Mesothelial cell of epicardium (in vitro differentiated cells): ENCODE measurements around the gene CENPP. TPM values are rescaled to one million over a fixed set of nuclear protein-coding genes. Genes with fewer than 3 reads are reported as not detected.

Source experiments
- DNase-seq, 2 experiments: peaks; one replicate each; pipeline ENCODE4 v3.0.0; 2021; ENCODE audit warnings: low spot score in 2 of 2; ENCODE audit not compliant: unreplicated experiment in 2 of 2
- H3K27ac Mint-ChIP-seq: 2 replicates; pipeline ENCODE4 v1.8.0; 2021; ENCODE audit warnings: mixed read lengths
- H3K27me3 Mint-ChIP-seq: 2 replicates; pipeline ENCODE4 v1.8.0; 2021; ENCODE audit warnings: low read depth, mixed read lengths
- H3K36me3 Mint-ChIP-seq: 2 replicates; pipeline ENCODE4 v1.8.0; 2021; ENCODE audit warnings: mixed read lengths
- H3K4me1 Mint-ChIP-seq: 2 replicates; pipeline ENCODE4 v1.8.0; 2021; ENCODE audit warnings: mixed read lengths
- H3K4me3 Mint-ChIP-seq: 2 replicates; pipeline ENCODE4 v1.8.0; 2021; ENCODE audit warnings: mild to moderate bottlenecking, moderate library complexity, mixed read lengths
- H3K9me3 Mint-ChIP-seq: 2 replicates; pipeline ENCODE4 v1.8.0; 2021; ENCODE audit warnings: mixed read lengths
- total RNA-seq: library from RNA; stranded (reverse); gene quantifications from 3 replicates; pipeline ENCODE4 v1.2.1, GENCODE V29; 2021
- TF ChIP-seq, protein P1 (sequence below): fragments of 200-600 bp; sonication (generic); IDR thresholded peaks from one replicate; pipeline ENCODE4 v1.5.0; 2021; ENCODE audit warnings: antibody characterized with exemption; ENCODE audit not compliant: unreplicated experiment

The CENPP gene
- total RNA-seq, 1 donor from 2014 or later, result 7.8 TPM

DNA sequence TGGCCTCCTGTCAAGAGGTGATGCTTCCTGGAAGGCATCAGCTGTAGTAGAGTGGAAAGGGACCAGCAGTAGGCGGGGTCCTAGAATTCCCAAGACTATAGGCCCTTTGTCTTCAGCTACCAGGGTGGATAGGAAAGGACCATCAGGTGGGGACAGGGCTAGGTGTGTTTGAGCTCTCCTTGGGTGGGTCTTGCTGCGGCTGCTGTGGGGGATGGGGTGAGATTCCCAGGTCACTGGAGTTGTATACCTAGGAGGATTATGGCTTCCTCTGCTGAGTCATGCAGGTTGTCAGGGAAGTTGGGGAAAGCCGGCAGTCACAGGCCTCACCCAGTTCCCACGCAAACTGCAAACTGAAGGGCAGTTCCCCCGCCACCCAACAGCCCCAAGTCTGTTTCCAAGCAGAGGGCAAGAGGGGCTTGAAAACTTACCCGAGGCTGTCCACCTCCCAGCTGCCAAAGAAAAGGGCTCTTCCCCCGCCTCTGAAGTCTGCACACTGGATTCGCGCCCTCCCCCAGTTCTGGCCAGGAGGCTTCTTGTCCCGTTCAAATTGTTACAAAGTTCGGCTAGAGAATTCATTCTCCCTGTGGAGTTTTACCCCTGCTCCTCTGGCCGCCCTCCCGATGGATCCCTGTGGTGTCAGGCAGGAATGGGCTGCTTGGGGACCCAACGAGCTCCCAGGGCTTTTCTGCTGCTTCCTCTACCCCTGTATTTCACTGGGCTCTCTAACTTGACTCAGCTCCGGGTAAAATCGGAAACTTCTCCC, 233.0 kb downstream of the CENPP start:
- H3K4me3 Mint-ChIP-seq, result no peak overlapping the region
- H3K27me3 Mint-ChIP-seq, result no peaks in the 10 kb centered on the region
- peaks cover 6% of the 10 kb centered on the region for H3K36me3 Mint-ChIP-seq

DNA sequence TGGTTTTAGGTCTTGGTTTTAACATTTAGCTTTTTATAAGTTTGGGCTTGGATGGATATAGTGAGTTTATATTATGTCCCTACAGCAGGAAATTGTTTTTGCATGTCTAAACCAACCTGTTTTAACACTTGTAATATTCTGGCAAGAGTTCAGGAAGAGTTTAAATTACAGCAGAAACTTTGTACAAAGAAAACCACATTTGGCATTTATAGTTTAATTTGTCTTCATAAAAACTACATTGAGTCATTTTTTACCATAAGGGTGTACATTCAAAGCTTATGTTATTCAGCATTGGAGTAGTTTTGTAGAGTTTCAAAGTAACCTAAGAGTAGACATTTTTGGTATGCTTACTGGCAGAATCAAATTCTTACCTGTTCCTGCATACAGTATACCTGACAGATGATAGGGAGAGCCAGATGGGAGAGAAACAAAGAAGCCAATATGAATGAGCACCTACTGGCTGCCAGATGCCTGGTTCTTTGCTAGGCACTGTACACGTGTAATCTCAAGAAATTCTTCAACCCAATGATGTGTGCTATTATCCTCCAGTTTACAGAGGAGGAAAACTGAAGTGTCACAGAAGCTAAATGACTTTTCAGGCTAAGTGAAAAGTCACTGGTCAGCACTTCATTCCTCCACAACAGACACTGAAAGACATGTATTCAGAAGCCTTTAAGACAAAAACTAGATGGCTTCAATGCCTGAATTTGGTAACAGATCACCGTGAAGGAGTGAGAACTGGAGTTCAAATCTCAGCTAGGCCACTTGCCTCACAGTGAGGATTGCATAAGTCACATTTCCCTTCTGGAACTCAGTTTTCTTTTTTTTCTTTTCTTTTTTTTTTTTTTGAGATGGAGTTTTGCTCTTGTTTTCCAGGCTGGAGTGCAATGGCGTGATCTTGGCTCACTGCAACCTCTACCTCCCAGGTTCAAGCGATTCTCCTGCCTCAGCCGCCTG, 235.9 kb downstream of the CENPP start:
- Mint-ChIP-seq H3K36me3 (peaks cover 2% of the 10 kb centered on the region), H3K27me3 (no peaks in the 10 kb centered on the region), H3K4me1 (peaks cover 36% of the 10 kb centered on the region), H3K9me3 (peaks cover 8% of the 10 kb centered on the region), H3K27ac (peak overlapping the region; percentile 94), H3K4me3 (no peak overlapping the region)
- DNase-seq, result no peak
- TF ChIP-seq, protein P1, sequence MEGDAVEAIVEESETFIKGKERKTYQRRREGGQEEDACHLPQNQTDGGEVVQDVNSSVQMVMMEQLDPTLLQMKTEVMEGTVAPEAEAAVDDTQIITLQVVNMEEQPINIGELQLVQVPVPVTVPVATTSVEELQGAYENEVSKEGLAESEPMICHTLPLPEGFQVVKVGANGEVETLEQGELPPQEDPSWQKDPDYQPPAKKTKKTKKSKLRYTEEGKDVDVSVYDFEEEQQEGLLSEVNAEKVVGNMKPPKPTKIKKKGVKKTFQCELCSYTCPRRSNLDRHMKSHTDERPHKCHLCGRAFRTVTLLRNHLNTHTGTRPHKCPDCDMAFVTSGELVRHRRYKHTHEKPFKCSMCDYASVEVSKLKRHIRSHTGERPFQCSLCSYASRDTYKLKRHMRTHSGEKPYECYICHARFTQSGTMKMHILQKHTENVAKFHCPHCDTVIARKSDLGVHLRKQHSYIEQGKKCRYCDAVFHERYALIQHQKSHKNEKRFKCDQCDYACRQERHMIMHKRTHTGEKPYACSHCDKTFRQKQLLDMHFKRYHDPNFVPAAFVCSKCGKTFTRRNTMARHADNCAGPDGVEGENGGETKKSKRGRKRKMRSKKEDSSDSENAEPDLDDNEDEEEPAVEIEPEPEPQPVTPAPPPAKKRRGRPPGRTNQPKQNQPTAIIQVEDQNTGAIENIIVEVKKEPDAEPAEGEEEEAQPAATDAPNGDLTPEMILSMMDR, result no peak

More for the DNA sequence above, 233.0 kb downstream of the CENPP start:
- no peak for DNase-seq
- Mint-ChIP-seq H3K27ac (no peak overlapping the region), H3K4me1 (peaks cover 30% of the 10 kb centered on the region), H3K9me3 (peaks cover 10% of the 10 kb centered on the region)
- TF ChIP-seq, protein P1, result no peak

DNA sequence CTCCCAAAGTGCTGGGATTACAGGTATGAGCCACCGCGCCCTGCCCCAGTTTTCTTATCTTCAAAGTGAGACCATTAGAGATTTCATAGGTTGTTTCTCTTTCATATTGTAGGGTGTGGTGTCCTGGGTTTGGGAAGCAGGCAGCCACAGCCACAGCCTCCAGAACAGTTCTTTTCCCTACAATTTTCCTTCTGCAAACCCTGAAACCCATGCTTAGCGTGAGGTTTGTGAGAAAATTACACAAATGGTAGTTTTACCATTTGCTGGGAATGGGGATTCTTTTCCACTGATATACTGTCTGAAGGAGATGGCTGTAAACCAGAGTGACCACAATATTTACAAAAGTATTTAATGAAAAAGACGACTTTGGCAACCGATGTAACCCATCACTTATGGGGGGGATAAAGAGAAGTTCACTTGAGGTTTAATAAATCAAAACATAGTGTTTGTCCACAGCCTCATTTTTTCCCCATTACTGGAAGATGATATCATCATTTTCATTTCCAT, 236.8 kb downstream of the CENPP start:
- Mint-ChIP-seq H3K27ac (peak overlapping the region; percentile 94), H3K4me1 (peaks cover 36% of the 10 kb centered on the region), H3K4me3 (no peak overlapping the region), H3K9me3 (peaks cover 13% of the 10 kb centered on the region), H3K27me3 (no peaks in the 10 kb centered on the region), H3K36me3 (peaks cover 2% of the 10 kb centered on the region)
- DNase-seq, result no peak
- TF ChIP-seq, protein P1, result no peak

DNA sequence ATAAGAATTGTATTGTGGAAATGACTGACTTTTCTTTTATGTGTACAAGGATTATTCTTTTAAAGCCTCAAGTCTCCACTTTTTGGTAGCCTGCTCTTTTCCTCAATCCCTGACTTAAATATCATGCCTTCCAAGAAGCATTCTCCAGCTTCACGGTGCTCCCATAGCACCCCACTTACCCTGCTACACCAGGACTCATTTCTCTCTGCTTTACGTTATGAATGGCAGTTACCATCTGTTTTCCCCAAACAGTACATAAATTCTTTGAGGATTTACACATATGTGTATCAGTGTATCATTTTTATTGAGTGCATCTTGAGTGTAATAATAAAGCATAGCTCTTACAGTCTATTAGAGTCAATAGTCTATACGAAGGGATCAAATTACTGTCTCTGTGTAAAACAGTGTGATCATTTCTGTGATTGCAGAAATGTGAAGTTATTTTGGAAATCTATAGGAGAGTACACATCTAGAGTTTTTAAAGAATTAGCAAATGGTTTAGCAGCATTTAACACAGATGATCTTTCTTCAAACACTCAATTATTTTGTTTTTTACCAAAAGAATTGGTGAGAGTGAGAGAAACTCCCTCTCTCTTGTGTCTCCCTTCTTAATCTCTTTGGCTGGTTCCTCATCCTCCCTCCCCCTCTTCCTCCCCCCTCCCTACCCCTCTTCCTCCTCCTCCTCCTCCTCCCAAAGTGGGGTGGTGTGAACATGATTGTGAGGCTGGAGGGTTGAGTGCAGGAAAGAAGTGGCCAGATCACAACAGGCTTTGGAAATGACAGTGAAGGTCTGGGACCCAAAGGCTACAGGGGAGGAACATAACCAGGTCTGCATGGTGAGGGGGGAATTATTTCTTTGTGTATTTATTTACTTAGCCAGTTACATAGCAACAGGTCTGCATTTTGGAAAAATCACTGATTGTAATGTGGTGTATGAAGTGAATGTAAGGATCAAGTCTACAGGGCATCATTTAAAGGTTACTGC, 237.7 kb downstream of the CENPP start:
- H3K27me3 Mint-ChIP-seq, result no peaks in the 10 kb centered on the region
- no peak overlapping the region for H3K4me3 Mint-ChIP-seq
- peaks cover 10% of the 10 kb centered on the region for H3K9me3 Mint-ChIP-seq
- TF ChIP-seq, protein P1, result no peak
- H3K36me3 Mint-ChIP-seq, result no peaks in the 10 kb centered on the region
- peaks cover 36% of the 10 kb centered on the region for H3K4me1 Mint-ChIP-seq
- H3K27ac Mint-ChIP-seq, result peak overlapping the region; percentile 80
- no peak for DNase-seq

- H3K9me3 Mint-ChIP-seq, result peaks cover 10% of the 10 kb centered on the region
- H3K4me1 Mint-ChIP-seq, result peaks cover 36% of the 10 kb centered on the region
- H3K36me3 Mint-ChIP-seq, result no peaks in the 10 kb centered on the region
- TF ChIP-seq, protein P1, result no peak
- H3K4me3 Mint-ChIP-seq, result no peak overlapping the region
- no peak overlapping the region for H3K27ac Mint-ChIP-seq
- no peaks in the 10 kb centered on the region for H3K27me3 Mint-ChIP-seq
- DNase-seq, result no peak
These were observed 238.8 kb downstream of the CENPP start for GRCh38 chr9:92564504-92564903.
